Endothelial cell of coronary artery (primary cell): ENCODE data around the gene SHISA3. TPM values are rescaled to one million over a fixed set of nuclear protein-coding genes. Genes with fewer than 3 reads are reported as not detected.

Experiments used
- total RNA-seq: library from RNA; depleted of rRNA; stranded (reverse); fragments of >200 nt; gene quantifications from 2 replicates; pipeline ENCODE4 v1.2.3, GENCODE V29; 2014

Gene SHISA3
- 3.9 and 12.1 TPM in 2 replicates for total RNA-seq

GRCh38 chr4:42396752-42397634, at the start of gene SHISA3:
TSS of gene SHISA3 (plus strand) at chr4:42397488. CDS start at chr4:42398057, 569 bp downstream.

Other genes starting within 250 kb of the SHISA3 start
- gene BEND4, start 244.8 kb upstream of the SHISA3 start, total RNA-seq, result 0.19 and 0.27 TPM in 2 replicates